Stimulated activated CD4-positive, alpha-beta T cell treated with anti-CD3 and anti-CD28 coated beads, TNF-alpha, amount 100 ng/mL, for 4 hours (primary cell): Measurements from ENCODE around the gene ADCY7.

Experiments used
- DNase-seq, 3 experiments: peaks; one replicate each; pipeline ENCODE4 v3.0.0-alpha.2; 2020; ENCODE audit warnings: low read depth in 3 of 3

ADCY7 gene

DNA sequence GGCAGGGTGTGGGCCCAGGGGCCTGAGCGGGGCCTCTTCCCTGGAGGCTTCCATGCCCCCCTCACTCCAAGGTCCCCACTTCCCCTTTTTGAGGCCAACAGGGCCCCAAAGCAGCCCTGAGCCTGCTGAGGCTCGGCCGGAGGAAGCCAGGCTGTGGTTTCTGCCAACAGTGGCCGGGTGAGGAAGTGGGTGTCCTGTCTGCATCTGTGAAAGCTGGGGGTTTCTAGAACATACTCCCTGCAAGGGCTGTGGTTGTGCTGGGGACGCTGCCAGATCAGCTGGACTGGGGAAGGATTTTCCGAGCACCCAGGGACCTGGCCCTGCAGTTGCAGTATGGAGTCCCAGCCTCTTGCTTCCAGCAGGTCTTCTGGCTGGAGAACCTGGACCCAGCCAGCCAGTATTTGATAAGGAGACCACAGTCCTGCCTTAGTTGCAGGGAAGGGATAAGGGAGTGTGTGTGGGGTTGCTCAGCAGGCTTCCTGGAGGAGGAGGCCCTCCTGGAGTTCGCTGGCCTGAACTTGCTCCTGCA is 15.7 kb downstream of the ADCY7 start:
- no peak for DNase-seq

DNA sequence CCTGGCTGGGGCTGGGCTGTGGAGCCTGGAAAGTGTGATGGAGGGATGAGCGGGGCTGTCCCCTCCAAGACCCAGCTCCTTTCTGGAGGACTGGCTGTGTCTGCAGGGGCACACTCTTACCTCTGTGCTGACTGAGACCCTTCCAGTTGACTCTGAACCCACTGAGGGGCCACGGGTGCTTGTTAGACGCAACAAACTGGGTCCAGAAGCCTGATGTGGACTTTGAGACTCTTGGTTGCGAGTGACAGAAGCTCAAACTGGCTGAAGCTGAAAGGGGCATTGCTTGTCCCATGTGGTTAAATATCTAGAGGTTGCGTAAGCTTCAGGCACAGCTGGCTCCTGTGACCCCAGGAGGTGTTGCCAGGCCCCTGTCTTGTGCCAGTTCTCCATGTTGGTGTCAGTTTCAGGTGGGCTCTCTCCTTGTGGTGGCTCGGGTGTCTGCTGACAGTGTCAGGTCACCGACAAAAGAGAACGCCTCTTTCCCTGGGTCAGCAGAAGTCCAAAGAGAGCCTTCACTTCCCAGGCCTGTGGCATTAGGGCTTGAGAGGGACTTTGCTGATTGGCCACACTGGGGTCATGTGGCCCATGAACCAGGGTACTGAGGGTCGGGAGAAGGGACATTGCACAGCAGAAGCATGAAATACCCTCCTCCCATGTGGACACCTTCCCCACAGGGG is 16.7 kb downstream of the ADCY7 start:
- no peak for DNase-seq

DNA sequence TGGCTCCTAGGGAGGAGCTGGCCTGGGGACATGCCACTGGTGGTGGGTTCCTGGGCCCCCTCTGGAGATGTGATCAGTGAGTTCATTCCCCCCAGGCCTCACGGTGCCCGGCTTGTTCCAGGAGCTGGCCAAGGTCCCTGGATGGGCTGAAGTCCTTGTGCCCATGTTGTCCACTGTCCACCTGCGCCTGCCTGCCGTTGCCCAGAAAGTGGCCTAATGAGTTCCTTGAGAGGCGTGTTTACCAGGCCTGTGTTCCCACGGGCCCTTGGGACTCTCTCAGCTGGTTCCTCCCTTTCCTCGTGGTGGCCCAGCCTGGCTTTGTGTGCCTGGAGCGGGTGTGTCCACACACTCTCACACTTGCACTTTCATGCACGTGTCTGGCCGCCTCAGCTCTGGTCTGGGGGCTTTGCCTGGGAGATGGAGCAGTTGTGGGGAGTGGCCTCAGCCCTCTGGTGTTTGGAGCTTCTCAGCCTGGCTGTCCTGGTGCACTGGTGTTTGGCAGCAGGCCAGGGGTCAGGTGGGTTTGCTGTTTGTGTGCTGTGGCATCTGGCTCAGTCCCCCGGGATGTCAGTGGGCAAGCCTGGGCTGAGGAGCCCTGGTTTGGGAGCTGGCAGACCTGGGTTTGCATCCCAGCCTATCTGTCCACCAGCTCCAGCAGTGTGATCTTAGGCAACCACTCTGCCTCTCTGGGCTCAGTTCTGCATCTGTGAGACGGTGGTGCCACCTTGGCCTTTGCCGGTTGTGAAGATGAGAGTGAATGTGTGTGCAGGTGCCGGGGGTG is 18.0 kb downstream of the ADCY7 start:
- no peak for DNase-seq

DNA sequence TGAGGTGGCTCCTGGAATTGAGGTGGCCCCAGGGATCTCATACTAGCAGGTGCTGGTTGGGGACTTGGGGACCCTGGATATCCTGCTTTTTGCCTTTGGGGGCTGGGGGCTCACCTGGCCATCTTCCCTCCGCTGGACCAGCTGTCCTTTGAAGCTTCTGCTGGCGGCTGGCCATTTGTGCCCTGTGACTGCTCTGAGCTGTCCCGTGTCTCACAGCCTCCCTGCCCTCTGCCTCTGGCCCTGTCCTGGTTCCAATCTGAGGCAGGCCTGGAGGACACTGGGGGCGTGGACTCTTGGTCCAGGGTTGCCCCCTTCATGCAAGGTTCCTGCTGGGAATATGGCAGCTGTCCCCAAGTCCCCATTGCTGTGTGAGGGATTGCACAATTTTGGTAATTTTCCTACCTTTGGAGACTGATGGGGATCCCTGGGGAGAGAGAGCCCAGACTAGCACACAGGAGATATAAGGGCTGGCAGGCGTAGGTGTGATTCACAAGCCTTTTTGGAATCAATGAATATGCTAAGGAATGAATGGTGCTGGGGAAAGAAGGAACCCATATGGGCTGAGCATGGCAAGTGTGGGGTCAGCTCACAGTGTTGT is 19.2 kb downstream of the ADCY7 start:
- no peak for DNase-seq

DNA sequence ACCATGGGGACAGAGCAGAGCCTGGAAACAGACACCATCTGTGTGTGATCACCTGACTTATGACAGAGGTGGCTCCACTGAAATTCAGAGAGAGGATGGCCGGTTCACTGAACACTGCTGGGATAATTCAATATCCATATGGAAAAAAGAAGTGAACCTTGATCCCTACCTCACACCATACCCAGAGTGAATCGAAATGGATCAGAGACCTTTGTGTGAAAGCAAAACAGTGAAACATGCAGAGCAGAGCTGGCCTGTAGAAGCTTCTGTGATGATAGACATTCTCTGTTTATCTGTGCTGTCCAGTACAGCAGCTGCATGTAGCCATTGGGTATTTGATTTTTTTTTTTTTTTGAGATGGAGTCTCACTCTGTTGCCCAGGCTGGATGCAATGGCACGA is 20.3 kb downstream of the ADCY7 start:
- DNase-seq = no peak

DNA sequence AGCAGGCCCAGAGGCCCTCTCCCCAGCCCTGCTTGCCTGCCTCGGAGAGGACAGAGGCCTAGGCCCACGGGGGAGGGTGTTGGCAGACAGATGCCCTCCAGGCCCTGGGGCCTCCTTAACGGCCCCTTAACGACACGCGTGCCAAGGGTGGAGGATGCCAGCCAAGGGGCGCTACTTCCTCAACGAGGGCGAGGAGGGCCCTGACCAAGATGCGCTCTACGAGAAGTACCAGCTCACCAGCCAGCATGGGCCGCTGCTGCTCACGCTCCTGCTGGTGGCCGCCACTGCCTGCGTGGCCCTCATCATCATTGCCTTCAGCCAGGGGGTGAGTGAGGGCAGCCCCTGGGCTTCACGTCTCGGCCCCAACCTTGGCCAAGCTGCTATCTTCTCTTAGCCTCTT is 21.7 kb downstream of the ADCY7 start:
- DNase-seq = no peak

DNA sequence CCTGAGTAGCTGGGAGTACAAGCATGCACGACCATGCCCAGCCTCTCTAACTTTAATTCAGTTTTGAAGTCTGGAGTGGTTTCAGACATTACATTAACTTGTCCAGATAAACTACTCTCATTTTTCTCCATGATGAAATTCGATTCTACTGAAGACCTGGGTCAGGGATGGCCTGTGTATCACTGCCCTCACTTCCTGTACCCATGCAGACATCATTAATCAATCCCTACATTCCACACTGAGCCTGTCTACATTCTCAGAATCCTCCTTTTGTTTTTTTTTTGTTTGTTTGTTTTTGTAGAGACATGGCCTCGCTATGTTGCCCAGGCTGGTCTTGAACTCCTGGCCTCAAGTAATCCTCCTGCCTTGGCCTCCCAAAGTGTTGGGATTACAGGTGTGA is 22.6 kb downstream of the ADCY7 start:
- DNase-seq = no peak

DNA sequence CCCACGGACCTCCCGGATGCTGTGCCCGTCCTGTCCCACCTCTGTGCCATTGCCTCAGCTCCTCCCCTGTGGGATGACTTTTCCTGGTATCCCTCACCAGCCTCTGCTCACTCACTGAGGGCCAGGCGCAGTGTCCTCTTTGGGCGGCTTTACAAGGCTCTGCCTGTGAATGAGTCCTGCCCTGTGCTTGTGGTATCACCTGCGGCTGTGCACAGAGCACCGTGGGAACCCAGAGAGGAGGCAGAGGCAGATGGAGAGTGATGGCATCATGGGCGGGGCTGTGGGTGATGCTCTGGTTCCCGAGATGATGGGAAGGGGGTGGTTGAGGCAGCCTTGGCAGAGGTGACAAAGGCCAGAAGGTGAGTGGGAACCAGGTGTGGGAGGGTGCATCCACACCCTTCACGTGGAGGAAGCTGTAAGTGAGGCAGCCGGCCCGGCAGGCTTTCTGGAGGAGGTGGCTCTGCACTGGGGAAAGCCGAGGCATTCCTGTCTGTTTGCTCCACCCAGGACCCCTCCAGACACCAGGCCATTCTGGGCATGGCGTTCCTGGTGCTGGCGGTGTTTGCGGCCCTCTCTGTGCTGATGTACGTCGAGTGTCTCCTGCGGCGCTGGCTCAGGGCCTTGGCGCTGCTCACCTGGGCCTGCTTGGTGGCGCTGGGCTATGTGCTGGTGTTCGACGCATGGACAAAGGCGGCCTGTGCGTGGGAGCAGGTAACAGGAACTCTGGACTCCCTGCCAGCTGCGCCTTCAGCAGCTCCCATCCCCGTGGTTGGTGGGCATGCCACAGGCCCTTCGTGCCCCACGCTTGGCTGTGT is 23.8 kb downstream of the ADCY7 start:
- DNase-seq = no peak

DNA sequence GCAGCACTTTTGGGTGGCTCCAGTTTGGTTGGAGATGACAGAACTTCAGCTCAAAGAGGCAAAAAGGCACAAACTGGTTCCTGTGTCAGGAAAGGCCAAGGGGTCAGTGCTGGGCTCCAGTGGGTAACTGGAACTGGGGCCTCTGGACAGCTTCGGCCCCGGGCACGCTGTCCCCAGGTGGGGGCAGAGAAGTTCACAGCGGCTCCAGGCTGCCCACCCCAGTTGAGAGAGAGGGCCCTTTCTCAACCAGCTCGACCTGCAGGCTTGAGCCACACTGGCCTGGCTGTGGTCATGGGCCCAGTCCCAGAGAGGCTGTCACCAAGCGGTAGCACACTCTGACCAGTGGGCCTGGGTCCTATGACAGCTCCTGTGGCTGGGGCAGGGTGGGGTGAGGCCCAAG is 24.5 kb downstream of the ADCY7 start:
- no peak for DNase-seq

DNA sequence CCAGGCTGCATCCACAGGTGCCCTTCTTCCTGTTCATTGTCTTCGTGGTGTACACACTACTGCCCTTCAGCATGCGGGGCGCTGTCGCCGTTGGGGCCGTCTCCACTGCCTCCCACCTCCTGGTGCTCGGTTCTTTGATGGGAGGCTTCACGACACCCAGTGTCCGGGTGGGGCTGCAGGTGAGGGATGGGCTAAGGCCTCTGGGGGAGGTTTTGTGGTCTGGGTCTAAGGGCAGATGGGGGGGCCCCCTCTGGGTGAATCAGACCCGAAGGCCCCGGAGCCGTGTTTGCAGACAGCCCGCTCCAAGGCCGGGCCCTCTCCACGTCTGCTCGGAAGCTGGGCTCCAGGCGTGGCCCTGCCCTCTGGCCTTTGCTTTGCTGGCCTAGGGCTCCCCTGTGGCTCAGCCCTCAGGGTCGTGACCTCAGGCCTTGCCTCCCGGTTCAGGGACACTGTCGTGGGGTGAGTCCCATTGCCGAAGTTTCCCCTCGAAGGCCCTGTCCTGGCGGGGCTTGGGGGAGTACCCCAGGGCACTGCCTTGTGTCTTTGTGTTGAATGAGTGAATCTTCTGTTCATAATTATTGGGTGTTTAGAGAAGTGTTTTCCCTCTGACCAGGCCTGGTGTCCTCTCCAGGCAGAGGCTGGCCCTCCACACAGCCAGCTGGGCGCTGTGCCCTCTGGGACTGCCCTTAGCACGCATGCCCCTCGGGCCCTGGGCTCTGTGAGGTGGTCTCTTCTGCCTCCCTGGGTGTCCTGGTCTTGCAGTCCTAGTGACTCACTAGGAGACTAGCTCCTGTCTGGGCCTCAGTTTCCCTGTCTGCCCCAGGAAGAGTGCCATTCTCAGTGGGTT is 25.6 kb downstream of the ADCY7 start:
- no peak for DNase-seq

DNA sequence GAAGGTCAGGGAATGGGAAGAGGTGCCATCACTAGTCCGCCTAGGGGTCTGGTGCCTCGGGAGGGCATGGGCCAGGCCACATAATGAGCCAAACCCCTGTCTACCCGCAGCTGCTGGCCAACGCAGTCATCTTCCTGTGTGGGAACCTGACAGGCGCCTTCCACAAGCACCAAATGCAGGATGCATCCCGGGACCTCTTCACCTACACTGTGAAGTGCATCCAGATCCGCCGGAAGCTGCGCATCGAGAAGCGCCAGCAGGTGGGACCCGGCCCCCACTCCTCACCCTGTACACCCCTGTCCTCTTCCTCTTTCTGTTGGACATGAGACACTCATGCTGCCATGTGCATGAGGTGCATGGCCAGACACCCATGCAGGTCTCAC is 26.2 kb downstream of the ADCY7 start:
- no peak for DNase-seq

DNA sequence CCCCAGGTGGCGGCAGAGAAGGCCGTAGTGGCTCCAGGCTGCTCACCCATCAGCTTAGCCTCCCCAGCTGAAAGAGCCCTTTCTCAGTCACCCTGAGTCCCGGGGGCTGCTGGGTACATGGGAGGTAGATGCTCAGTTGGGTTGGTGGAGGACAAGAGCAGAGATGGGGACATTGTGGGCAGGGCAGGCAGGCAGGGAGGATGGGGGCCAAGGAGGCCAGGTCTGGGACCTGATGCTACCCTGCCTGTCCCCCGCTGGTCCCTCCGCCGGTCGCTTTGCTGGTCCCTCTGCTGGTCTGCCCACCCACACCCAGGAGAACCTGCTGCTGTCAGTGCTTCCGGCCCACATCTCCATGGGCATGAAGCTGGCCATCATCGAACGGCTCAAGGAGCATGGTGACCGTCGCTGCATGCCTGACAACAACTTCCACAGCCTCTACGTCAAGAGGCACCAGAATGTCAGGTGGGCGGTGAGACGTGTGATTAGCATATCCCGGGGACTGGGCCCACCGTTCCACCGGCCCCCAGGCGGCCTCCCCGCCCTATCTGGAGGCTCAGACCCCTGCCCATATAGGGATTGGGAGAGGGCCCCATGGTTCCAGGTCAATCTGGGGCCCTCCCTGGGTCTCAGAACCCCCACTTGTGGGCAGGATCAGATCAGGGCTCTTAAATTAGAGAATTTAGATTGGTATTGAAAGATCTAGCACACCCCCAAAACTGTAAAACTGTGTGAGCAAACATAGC is 26.9 kb downstream of the ADCY7 start:
- no peak for DNase-seq

DNA sequence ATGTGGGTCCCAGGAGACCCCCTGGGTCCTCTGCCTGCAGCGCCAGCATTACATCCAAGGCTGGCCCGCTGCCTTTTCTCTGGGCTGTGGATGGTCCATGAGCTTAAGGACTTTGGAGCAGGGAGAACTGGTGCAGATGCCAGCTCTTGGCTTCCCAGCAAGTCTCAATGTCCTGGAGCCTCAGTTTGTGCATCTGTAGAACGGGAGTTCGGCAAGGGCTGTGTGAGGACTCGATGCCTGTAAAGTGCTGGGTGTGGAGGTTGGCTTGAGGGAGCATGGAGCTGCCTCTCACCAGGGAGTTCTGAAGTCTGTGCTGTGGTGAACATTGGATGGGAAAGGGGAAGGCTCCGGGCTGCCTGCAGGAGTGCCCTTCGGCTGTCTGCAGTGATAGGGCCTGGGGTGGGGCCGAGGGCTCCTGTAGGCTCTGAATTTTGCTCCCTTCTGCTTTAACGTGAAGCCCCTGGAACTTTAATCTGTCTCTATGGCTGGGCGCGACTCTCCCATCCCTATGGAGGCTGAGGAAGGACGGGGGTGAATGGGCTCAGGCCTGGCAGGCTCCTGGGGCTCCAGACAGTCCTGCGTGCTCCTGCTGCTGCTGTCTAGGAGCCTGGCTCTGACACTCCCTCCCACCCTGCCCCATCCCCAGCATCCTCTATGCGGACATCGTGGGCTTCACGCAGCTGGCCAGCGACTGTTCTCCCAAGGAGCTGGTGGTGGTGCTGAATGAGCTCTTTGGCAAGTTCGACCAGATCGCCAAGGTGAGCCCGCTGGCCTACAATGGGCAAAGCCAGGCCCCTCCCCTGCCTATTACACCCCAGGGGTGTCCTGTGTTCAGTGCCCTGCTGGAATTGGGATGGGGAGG is 27.9 kb downstream of the ADCY7 start:
- DNase-seq = no peak

DNA sequence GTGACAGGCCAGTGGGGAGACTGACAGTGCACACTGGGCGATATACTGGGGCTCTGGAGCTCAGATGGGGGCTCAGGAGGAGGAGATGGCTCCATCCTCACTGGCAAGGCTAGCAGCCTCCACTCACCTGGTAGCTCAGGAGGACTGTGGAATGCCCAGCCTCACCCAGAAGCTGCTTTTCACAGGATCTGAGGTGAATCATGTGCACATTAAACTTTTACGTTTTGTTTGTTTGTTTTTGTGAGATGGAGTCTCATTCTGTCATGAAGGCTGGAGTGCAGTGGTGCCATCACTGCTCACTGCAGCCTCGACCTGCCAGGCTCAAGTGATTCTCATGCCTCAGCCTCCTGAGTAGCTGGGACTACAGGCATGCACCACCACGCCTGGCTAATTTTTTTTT is 28.6 kb downstream of the ADCY7 start:
- DNase-seq = no peak

DNA sequence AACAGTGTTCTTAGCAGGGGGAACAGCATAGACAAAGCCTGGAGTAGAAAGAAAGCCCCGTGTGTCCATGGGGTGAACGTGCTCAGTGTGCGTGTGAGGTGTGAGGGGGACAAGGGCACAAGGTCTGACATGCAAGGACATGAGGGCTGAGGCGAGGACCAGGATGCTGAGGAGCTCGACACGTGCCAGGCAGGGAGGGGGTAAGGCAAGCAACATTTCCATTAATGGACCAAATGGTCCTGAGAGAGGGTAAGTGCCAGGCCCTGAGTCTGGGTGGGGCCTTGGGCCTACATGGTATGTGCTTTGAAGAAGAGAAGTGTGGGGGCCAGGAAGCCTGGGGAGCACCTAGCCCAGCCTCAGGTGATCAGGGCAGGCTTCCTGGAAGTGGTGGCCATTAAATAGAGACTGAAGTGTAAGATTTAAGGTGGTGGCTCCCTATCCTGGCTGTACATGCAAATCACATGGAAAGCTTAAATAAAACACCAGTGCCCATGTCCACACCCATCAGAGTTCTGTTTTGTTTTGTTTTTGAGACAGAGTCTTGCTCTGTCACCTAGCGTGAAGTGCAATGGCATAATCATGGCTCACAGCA is 29.3 kb downstream of the ADCY7 start:
- DNase-seq = no peak

DNA sequence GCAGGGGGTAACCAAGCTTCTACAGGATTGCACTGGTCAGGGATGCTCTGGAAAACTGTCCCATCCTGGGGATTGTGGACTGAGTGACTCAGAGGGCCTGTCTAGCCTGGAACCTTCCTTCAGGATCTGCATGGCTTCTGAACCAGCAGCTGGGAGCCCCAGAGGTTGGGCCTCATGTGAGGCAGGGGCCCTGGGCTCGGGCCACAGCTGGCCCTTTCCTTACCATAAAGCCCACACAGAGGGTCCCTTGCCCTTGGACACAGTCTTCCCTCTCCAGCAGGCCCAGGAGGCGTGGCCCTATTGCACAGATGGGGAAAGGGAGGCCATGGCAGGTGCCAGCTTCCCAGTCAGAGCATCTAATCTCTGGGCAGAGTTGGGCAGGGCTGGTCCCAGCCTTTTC is 30.5 kb downstream of the ADCY7 start:
- DNase-seq = no peak

DNA sequence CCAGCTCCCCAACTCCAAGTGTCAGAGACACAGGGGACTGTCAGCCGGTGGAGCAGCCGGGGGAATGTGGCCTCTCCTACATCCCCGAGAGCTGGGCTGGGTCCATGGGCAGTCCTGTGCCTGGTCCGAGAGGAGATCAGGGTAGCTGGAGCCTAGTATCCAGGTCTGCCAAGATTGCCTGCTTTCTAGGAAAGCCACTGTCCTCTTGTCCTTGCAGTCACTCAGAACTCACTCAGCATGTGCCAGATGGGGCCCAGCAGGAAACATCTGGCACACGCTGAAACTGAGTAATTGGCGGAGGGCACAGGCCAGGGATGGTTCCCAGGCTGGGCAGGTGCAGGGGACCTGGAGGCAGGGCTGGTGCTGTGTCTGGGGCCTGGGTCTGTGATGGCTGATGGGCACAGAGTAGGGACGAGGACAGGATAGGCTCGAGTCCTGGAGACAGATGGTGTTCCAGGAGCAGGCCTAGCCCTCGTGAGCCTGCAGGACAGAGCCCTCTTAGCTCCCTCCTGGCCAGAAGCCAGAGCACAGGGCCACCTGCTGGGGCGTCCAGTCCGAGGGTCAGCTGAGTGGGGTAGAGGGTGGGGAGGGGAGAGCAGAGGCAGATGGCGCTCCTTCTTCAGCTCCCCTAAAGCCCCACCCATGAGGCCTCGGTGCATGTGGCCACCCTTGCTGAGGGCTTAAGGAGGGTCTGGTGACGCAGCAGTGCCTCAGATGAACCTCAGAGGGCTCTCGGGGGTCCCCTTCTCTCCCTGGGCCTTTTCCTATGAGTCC is 31.1 kb downstream of the ADCY7 start:
- DNase-seq = no peak

DNA sequence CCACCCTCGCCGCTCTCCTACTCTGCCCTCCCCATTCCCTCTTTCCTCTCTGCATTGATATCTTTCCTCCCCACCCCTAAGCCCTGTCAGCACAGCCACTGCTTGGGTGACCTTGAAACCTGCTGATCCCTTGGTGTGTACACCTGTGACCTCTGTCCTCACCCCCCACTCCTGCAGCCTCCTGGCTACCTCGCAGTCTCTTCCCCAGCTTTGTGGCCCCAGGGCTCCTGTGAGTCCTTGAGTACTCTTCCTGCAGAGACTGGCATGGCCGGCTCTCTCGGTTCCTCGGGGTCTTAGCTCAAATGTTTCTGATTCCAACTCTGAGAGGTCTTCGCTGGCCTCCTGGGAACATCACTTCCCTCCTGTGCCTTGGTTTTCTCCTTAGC is 31.7 kb downstream of the ADCY7 start:
- no peak for DNase-seq
